HK-2 (cell line): ENCODE results near the gene PRKAB1.

ENCODE experiments used
- DNase-seq: peaks from one replicate; pipeline ENCODE4 v3.0.0-alpha.2; 2018; ENCODE audit not compliant: unreplicated experiment

The PRKAB1 gene

GRCh38 chr12:119661882-119662281 lies 6.1 kb upstream of the PRKAB1 start:
- no peak for DNase-seq

- no peak for DNase-seq
Observed at GRCh38 chr12:119664642-119665041, 3.3 kb upstream of the PRKAB1 start.

DNA sequence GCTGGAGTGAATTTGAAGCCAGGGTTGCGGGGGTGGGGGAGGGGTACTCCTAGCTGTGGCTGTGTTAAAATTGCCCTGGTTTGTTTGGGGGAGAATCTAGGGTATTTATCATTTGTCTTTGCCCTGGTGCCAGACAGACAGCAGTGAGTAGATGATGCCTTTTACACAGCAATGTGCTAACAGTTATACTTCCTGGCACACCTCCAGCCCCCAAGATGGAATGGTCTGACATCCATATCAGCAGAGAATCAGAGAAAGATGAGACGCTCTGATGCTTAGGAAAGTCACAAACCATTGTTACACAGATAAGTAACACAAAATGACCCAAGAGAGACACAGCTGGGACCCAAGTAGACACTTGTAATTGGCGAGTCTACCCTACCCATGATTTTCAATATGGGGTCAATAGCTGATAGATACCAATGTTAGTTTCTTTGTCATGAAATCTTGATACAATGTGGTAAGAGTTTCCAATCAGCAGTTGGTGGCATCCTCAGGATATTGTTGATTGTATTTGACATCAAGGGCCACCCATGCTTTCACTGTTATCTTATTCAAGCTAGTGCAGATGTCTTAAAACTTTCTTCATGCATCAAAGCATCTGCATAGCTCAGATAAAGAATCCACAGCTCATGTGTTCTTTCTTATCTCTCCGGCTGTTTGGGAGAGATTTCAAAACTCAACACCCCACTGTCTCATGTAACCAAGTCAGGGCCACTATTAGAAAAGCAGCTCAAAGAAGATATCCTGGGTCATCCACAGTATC lies 2.6 kb upstream of the PRKAB1 start:
- no peak for DNase-seq

- no peak for DNase-seq
Observed at GRCh38 chr12:119666226-119666795, 1.6 kb upstream of the PRKAB1 start.

DNA sequence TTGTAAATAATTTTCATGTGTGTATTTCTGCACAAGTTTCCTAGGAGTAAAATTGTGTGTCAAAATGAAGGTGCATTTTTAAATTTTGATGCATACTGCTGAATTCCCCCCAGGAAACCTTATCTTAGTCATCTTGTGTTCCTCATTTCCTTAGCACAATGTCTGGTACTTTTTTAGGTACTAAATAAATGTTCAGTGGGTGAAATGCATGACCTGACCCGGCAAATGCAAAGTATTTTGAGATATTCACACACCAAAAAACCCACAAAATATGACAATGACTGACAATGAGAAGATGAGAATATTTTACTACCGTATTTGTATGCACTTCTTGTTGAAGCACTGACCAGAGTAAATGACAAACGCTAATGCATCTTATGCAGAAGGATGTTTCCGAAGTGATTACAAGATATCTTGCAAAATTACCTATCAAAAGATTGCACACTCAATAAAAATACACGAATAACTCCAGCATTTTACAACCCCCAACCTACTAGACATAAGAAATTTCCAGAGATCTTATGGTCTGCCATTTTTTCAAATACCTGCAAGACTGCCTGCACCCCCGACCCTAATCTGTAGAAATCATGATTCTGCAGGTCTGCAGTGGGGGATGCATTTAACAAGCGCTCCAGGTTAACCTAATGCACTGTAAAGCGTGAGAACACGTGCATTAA lies 895 bp upstream of the PRKAB1 start:
- DNase-seq, result no peak

DNA sequence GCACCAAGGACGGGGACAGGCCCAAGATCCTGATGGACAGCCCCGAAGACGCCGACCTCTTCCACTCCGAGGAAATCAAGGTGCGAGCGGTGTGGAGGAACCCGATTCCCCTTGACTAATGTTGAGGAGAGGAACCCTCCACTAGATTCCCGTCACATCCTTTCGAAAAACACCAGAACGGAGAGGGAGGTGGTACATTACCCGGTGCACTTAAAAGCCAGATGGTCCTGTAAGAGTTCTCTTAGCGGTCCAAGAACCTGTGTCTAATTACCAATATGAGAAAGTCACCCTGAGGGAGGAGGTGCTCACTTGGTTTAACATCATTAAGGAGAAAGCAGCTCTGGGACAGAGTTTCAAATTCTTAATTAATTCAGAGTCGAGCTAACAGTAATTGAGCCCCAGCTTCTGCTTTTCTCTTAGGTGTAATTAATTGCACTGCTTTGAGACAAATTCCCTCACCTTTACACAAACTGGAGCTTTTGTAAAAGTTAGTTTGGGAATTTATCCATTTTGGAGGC lies 450 bp downstream of the PRKAB1 start:
- DNase-seq, result no peak

GRCh38 chr12:119669744-119670472 lies 2.0 kb downstream of the PRKAB1 start:
- DNase-seq, result no peak

- no peak for DNase-seq
Observed at GRCh38 chr12:119671070-119671469, 3.1 kb downstream of the PRKAB1 start.

GRCh38 chr12:119672194-119672593 lies 4.3 kb downstream of the PRKAB1 start:
- DNase-seq, result no peak

DNA sequence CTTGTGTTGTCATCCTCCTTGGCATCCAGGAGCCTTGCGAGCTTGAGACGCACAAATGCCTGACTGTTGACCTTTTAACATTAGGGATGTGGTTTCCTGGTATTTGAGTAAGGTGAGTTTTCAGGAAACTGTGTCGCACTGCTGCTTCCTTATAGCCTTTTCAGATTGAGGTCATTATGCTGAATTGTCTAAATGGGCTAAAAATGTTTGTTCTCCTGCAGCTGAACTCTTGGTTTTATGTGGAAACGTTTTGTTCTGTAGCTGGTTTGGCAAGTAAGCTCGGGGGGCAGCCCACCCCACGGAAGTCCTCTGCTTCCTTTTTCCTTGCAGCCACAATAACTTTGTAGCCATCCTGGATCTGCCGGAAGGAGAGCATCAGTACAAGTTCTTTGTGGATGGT lies 5.7 kb downstream of the PRKAB1 start:
- no peak for DNase-seq

DNA sequence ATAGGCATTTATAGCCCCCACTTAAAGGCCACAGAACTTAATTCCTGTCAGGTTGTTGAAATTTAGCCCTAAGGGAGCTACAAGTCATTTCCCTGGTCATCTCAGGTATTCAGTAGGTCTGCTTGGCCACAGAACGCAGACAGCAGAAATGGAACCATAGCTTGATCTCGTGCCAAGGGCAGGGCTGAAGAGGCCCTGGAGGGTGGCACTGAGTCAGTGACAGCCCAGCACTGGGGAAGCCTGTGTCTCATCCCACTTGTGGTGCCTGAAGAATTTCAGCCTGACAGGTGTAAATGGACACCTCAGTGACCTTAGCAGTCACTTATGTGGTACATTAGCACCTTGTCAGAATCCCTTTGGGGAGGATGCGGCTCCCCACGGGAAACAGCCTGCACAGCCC lies 6.6 kb downstream of the PRKAB1 start:
- DNase-seq, result peak; percentile 32

DNA sequence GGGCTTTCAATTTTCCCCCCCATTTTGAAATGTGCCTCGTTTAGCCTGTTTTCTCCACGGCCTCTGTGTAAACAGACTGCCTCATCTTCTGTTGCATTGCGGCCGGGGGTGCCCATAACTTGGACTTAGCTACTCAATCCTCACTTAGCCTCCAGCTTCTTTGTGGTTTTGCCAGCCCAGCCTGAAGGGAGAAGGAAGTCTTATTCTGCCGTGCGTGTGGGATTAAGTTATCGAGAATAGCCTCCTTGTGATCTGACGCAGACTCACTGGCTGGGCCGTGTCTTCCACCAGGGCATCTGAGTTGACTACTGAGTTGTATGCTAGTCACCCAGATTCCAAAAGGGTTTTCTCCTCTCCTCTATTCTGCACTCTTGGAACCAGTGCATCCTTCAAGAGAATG lies 8.1 kb downstream of the PRKAB1 start:
- no peak for DNase-seq

DNA sequence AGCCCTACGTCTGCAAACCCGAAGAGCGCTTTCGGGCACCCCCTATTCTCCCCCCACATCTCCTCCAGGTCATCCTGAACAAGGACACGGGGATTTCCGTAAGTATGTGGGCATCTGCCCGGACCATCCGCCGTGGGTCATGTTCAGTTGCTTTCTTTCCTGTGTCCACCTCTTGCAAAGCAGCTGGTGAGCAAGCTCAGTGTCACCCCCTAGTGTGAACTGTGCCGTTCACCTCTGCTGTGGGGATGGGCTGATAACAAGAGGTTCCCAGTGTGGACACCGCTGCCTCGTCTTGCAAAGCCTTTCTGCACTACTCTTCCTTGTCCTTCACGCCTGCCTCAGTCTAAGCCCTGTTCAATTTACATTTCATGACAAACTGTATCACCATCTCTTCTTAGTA lies 8.6 kb downstream of the PRKAB1 start:
- DNase-seq, result no peak

GRCh38 chr12:119678459-119678858 lies 10.5 kb downstream of the PRKAB1 start:
- no peak for DNase-seq

GRCh38 chr12:119679081-119679480 lies 11.1 kb downstream of the PRKAB1 start:
- no peak for DNase-seq

- no peak for DNase-seq
Observed at GRCh38 chr12:119679490-119679889, 11.6 kb downstream of the PRKAB1 start.

DNA sequence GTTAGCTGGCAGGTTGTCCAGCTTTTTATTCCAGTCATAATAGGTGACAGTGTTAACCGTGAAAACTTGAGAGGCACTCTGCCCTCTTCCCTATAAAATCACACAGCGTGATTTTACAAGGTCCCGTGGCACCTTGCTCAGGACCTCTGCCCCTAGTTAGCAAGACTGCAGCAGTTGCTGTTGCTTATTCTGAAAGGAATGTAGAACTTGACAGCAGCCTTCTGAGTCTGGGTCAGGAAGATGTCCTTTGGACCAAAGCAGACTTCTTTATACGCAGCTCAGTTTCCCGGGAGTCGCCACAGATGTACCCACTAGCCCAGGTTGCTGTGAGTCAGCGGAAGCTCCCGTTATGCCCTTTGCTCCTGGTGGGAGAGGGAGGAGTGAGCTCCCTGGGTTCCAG lies 13.2 kb downstream of the PRKAB1 start:
- DNase-seq, result no peak

- DNase-seq, result no peak
Observed at GRCh38 chr12:119681728-119682638, 14.1 kb downstream of the PRKAB1 start.

DNA sequence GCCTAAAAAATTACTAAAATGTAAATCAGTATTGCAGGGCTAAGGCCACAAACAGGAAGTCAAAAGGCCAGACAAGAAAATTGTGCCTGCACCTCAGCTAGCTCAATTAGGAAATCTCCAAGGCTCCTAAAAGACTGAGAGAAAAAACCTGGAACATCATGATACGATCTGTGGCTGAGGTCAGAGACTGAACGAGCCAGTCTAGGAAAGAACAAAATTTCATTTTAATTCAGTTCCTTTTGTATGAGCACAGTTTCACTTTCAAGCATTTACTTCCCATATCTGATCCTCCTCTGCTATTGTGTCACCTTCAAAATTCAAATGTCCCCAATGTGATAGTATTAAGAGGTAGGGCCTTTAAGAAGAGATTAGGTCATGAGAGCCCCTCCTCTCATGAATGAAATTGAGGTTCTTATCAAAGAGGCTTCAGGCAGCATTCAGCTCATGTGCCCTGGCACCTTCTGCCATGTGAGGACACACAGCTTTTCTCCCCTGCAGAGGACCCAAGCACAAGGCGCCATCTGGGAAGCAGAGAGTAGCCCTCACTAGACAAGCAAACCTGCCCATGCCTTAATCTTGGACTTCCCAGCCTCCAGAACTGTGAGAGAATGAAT lies 14.8 kb downstream of the PRKAB1 start:
- no peak for DNase-seq

GRCh38 chr12:119683413-119683812 lies 15.5 kb downstream of the PRKAB1 start:
- DNase-seq, result no peak

- no peak for DNase-seq
Observed at GRCh38 chr12:119683816-119684215, 15.9 kb downstream of the PRKAB1 start.
